NCI-H524 treated with DMSO at 0.1 percent for 48 hours (cell line): ENCODE results near the gene MPV17L.
"Not testable (repeated sequence)": the region's sequence is repeated elsewhere in the genome, so short reads cannot be mapped to it uniquely, and the experiment has no call there.

ENCODE experiments used
- DNase-seq: peaks from one replicate; lab custom pipeline; 2025; lab: John Stamatoyannopoulos, UW

Gene MPV17L

DNA sequence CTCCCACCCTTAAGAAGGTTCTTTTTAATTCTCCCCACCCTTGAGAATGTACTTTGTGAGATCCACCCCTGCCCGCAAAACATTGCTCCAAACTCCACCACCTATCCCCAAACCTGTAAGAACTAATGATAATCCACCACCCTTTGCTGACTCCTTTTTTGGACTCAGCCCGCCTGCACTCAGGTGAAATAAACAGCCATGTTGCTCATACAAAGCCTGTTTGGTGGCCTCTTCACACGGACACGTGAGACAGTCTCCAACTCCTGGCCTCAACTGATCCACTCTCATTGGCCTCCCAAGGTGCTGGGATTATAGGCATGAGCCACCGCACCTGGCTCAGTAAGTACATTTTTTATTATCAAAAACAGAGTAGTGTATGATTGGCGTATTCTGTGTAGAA, 13.9 kb downstream of the MPV17L start:
- DNase-seq = not testable (repeated sequence)

DNA sequence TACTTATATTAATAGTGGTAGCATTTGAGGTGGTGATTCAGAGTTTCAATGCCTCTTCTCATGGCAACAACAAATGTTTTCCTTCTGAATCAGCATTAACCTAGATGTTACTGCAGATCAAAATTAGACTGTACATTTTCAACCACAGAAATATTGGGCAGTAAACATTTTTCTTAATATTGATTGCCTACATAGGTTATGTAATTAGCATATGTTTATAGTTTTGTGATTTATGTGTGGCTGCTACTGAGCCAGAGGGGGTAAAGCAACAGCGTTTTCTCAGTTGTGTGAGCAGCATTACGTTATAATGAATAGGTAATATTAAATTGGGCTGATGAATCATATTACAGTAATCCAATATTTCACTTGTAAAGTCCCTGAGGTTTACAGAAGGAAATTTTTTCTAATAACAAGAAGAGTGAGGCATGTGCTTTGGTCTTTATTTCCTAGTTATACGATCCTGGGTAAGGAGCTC, 20.0 kb downstream of the MPV17L start:
- DNase-seq = no peak

DNA sequence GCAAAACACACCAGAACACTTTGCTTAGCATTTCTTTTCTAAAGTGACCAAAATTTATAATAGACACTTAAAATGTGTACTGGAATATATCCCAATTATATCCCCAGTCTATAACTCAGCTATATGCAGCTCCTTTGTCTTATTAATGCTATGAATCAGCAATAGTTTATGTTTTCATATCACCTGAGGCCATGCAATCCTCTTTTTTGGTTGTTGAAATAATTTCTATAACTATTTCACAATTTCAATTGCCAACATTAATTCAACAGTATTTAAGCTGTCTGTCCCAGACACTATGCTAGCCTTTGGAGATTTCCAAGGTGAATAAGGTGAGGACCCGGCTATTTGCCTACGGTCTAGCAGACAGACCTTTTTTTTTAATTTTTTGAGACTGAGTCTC, 21.6 kb downstream of the MPV17L start:
- no peak for DNase-seq

DNA sequence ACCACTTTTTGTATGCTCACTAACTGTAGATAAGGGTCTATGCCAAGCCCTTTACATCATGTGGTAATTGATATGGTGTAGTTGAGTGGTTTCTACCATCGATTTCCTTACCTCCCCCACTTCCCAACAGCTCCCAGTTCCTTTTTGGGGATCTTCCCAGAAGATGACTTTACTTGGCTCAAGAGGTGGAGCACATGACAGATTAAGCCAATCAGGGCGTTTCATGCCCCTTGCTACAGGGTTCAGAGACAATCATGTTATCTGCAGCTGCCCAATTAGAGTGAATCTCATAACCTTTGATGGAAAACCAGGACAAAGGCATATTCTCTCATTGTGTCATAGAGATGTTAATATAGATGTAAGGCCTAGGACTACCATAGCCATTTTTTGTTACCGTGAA, 22.7 kb downstream of the MPV17L start:
- DNase-seq = no peak

DNA sequence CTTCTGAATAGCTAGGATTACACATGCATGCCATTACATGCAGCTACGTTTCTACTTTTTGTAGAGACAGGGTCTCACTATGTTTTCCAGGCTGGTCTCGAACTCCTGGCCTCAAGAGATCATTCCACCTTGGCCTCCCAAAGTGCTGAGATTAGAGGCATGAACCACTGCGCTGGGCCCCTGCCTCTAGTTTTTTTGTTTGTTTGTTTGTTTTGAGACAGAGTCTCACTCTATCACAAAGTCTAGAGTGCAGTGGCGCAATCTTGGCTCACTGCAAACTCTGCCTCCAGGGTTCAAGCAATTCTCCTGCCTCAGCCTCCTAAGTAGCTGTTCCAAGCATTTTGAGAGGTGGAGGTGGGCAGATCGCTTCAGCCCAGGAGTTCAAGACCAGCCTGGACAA, 26.1 kb downstream of the MPV17L start:
- DNase-seq = not testable (repeated sequence)

DNA sequence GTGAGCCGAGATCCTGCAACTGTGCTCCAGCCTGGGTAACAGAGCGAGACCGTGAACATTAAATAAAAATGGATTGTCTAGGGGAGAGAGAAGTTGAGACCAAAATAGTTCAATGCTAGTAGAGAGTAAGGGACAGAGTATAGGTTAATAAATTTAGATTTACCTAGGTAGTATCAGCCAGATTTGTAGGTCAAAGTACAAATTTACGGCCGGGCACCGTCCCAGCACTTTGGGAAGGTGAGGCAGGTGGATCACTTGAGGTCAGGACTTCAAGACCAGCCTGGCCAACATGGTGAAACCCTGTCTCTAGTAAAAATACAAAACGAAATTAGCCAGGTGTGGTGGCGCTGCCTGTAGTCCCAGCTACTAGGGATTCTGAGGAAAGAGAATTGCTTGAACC, 26.7 kb downstream of the MPV17L start:
- DNase-seq = no peak

DNA sequence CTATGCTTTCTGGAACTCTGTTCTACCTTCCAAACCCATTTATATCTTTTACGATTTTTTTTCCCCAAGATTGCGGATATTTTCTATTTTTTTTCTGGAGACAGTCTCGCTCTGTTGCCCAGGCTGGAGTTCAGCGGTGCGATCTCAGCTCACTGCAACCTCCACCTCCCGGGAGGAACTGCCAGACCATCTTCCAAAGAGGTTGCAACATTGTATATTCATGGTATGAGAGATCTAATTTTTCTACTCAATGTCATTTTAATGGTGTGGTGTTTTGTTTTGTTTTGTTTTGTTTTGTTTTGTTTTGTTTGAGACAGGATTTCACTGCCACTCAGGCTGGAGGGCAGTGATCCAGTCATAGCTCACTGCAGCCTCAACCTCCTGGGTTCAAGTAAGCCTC, 30.3 kb downstream of the MPV17L start:
- no peak for DNase-seq

DNA sequence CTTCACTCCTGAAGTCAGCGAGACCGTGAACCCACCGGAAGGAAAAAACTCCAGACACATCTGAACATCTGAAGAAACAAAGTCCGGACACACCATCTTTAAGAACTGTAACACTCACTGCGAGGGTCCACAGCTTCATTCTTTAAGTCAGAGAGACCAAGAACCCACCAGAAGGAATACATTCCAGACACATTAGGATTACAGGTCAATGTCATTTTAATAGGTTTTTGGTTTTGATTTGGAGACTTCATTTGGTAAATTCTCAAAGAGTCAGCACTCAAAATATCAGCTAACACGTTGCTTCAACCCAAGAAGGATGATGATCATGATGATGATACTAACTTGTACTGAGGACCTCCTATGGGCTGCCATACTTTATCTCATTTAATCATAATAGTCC, 31.2 kb downstream of the MPV17L start:
- no peak for DNase-seq

DNA sequence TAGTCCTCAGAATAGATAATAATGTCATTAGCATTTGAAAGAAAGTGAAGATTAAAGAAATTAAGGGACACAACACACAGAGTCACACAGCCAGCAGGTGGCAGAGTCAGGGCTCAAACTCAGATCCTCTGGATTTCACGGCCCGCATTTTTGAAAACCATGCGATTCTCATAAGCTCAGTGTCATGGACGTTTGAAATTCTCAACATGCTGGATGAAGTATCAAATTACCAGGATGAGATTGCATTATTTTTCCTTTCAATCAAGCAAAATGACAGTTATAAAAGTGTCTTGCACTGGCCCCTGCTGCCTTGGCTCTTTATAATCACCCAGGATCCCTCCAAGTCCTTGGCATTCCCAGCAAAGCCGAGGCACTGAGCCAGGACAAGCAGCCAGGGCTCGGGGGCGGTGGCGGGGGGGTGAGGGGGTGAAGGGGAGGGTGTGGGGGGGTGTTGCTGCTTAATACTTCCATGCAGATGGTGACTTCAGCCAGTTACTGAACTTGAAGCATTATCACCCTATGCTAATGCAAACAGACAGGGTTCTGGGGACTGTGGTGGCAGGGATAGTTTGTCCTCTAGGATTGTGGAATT, 32.2 kb downstream of the MPV17L start:
- peak; percentile 64 for DNase-seq

DNA sequence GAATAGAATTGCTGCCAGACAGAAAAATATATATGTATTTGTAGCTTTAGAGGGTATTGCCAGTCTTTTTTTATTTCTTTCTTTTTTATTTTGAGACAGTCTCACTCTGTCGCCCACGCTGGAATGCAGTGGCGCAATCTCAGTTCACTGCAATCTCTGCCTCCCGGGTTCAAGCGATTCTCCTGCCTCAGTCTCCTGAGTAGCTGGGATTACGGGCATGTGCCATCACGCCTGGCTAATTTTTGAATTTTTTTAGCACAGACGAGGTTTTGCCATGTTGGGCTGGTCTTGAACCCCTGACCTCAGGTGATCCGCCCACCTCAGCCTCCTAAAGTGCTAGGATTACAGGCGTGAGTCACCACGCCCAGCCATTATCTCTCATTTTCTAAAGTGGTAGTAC, 35.3 kb downstream of the MPV17L start:
- not testable (repeated sequence) for DNase-seq

DNA sequence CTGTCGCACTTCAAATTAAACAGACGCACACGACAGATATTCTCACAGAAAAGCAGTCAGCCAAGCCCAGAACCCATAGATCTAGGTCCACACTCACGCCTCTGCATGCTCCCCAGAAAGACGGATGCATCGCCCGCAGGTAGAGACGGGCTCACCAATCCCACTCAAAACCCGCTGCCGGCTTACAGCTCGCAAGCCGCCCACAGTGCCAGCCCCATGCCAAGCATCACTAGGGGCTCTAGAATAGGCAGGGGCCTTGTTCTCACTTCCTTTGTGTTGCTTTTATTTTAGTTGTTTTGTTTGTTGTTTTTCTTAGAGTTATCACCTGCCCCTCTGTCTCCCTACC, 38.5 kb downstream of the MPV17L start:
- DNase-seq = no peak

DNA sequence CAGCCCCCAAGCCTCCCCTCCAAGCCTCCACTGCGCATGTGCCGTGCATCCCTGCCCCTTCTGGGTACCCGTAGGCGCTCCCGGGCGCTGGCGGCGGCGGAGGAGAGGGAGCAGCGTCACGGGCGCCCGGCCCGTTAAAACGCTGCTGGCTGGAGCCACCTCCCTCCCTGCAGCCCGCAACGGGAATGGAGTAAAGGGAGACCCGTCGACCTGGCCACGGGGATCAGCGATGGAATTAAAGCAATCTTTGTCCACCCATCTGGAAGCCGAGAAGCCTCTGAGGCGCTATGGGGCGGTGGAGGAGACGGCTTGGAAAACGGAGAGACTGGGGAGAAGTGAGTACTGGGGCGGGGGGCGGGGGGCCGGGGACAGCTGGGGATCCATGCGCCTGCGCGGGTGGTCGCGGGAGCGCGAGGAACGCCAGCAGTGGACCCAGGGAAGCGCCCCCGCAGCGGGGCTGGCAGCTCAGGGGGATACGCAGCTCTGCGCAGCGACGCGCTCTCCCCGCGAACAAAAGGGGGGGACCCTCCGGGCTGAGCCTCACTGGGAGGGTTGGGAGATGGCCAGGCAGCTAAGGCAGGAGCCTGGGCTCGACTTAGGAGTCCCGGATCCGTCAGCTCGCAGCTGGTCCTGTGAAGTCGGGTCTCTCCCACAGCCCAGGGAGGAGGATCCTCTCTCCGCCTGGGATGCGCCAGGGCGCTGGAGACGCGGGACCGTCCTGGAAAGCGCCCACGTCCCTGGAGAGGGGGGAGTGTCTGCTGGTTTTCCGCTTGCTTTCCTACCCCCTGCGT, 39.1 kb downstream of the MPV17L start, which contains the start of gene BMERB1:
Gene BMERB1, plus strand, starts transcription at position 164 of the 791 bp plus-strand sequence. Its CDS starts 66 bp downstream, at position 230.
- DNase-seq = no peak

DNA sequence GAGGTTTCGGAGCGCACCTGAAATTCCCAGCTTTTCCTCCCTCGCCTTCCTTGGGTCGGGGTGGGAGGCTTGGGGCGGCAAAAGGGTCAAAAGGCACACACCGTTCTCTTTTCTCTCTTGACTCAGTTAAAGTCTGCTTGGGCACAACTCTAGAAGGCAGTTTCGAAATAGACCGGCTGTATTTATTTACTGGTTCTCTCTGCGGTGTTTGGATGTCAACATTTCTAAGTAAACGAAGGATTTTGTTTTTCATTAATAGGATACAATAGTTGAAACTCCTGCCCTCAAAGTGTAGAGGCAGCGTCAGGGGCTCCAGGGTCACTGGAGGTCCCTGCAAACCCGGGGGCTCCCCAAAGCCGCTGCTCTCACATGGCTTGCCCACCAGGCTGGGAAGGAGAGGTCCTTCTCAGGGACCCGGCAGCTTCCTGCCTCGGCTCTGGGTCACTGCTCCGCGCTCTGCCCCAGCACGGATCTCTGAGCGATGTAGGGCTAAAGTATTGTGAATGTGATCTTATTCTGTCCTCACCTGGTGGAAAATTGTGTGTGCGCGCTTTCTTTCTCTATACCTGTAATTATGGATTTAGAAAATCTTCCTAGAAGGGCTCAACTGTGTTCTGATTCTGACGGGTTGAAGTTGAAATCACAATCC, 39.8 kb downstream of the MPV17L start:
- DNase-seq = no peak

DNA sequence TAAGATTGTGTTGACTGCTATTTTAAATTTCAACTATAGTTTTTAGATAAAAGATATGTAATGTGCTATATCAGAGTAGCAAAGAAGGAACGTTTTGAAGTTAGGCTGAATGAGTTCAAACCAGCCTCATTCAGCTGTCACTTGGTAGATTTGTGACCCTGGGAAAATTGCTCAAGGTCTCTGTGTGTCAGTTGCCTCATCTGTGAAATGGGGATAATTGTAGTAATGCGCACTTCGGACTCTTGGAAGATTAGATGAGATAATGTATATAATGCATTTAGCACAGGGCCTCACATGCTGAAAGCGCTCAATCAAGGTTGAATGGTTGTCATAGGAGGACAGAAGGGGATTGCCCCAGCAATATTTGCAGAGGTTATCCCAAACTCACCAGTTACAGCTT, 43.5 kb downstream of the MPV17L start:
- DNase-seq = no peak

DNA sequence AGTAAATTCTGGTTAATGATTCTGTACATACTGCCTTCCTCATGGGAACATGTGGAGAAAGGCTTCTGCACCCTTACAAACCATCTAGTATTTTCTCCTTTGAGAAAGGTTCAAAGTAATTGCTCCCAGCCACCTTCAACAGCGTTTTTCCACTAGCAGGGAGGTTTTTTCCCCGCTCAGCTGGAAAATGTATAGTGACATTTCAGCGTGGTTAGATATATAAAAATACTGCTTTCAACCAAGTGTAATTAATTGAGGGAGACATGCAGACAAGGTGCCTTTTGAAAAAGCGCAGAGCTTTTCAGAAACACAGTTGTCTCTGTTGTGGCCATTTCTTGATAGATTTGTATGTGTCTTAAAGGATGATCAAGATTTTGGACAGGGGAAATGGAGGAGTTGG, 44.0 kb downstream of the MPV17L start:
- no peak for DNase-seq

DNA sequence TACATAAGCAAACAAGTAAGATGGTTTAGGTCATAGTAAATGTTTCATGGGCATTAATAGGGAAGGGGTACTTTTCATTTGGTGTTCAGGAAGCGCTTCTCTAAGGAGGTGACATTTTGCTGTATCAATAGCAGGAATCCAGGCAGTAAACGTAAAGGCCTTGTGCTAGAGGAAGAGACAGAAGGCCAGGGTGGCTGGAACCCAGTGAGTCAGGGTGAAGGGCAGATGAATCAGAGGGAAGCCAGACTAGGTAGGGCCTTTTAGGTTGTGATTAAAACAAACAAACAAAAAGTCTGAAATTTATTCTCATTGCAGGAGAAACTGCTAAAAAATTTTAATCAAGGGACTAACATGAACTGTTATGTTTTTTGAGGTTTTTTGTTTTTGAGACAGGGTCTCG, 45.3 kb downstream of the MPV17L start:
- DNase-seq = no peak

DNA sequence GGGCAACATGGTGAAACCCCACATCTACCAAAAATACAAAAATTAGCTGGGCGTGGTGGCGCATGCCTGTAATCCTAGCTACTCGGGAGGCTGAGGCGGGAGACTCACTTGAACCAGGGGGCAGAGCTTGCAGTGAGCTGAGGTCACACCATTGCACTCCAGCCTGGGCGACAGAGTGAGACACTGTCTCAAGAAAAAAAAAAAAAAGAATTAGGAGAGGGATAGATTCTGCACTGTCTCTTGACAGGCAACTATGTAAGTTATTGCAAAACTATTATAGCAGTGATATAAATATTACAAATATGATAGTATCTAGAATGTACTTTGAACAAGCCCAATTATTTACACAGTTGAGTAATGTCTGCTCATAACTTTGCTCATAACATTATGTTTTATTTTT, 46.6 kb downstream of the MPV17L start:
- not testable (repeated sequence) for DNase-seq

DNA sequence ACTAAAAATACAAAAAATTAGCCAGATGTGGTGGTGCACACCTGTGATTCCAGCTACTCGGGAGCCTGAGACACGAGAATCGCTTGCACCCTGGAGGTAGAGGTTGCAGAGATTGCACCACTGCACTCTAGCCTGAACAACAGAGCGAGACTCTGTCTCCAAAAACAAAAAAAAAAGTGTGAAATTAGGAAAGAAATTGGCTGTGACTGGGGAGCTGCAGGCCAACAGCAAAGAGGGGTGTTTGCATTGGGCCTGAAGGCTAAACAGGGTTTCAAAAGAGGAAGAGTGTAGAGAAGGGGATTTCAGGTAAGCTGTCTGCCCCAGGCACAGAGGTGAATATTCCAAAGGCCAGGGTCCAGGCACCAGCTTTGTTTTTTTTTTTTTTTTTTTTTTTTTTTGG, 48.2 kb downstream of the MPV17L start:
- no peak for DNase-seq

DNA sequence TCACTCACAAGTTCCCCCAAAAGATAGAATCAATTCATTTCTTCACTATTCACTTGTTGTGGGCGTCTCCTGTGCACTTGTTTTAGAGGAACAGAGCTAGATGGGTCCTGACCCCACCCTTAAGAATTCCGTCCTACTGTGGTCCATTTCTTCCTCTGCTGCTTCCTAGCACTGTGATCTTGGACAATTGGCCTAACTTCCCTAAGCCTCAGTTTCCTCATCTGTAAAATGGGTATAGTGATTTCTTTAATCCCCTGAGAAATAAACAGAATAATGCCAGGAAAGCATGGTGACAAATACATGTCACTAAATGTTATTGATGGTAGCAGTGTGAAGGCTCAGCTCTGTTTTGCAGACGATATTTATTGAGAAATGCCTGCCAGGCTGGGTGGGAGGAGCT, 48.7 kb downstream of the MPV17L start:
- no peak for DNase-seq

DNA sequence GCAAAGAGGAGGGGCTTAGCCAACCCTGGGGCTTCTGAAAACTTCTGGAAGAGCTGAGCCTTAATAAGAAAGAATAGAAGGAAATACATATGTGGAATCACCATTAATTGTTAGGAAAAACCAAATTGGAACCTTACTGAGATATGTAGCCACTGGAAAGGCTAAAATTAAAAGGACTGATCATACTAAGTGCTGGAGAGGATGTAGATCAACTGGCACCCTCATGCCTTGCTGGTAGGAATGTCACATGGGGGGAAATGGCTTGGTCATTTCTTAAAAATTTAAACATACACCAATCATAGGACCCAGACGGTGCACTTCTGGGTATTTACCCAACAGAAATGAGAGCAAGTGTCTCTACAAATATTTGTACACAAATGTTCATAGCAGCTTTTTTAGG, 49.9 kb downstream of the MPV17L start:
- DNase-seq = no peak

DNA sequence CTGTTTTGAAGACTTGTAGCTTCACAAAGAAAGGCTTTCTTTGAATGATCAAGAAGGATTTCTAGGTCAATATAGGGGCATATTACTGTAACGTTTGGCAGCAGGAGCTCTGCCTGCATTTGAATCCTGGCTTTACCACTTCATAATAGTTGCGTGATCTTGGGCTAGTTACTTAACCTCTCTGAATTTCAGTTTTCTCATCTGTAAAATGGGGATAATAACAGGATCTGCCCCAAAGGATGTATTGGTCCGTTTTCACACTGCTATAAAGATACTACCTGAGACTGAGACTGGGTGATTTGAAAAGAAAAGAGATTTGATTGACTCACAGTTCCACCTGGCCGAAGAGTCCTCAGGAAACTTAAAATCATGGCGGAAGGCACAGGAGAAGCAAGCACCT, 51.3 kb downstream of the MPV17L start:
- no peak for DNase-seq

DNA sequence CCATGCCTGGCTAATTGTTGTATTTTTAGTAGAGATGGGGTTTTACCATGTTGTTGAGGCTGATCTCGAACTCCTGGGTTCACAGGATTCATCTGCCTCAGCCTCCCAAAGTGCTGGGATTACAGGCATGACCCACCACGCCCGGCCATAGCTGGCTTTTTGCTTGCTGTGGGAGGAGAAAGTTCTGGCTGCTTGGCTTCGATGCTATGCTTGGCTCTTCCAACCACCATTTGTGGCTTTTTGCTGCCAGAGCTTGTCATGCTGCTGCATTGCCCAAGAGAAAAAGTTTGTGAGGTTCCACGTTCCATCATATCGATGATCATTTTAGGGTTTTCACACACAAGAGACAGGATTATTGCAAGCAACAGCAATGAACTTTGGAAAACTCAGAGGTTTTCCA, 55.1 kb downstream of the MPV17L start:
- no peak for DNase-seq

DNA sequence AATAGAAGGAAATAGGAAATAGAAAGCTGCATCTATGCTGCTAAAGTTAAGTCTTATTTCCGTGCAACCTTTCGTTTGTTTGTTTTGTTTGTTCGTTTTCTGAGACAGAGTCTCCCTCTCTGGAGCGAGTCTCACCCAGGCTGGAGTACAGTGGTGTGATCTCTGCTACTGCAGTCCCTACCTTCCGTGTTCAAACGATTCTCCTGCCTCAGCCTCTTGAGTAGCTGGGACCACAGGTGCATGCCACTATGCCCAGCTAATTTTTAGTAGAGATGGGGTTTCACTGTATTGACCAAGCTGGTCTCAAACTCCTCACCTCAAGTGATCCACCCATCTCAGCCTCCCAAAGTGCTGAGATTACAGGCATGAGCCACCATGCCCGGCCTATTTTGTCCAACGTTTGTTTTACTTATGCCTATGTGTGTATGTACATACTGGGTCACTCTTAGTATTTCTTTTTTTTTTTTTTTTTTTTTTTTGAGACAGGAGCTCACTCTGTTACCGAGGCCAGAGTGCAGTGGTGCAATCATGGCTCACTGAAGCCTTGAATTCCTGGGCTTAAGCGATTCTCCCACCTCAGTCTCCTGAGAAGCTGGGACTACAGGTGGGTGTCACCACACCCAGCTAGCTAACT, 55.7 kb downstream of the MPV17L start:
- no peak for DNase-seq
